Stimulated activated naive CD4-positive, alpha-beta T cell treated with Interleukin-2 at 50 U/mL for 16 hours (primary cell): ENCODE data around the gene DCST1.
"Not testable (repeated sequence)": the region's sequence is repeated elsewhere in the genome, so short reads cannot be mapped to it uniquely, and the experiment has no call there.

Experiments
- DNase-seq: peaks from one replicate; lab custom pipeline; 2025; lab: John Stamatoyannopoulos, UW

The DCST1 gene

GRCh38 chr1:155033524-155033923 lies at the start of gene DCST1, which contains the start of gene DCST2:
TSS of gene DCST1 (plus strand) at chr1:155033824. CDS start at chr1:155034037, 213 bp downstream.
TSS of gene DCST2 (minus strand) at chr1:155033781. CDS start at chr1:155033701, 80 bp downstream.
- no peak for DNase-seq

- DNase-seq = not testable (repeated sequence)
These were observed 46.9 kb upstream of the DCST1 start for GRCh38 chr1:154986736-154987135.

- no peak for DNase-seq
These were observed 46.3 kb upstream of the DCST1 start for GRCh38 chr1:154987326-154987725.

- DNase-seq = no peak
These were observed 45.3 kb upstream of the DCST1 start for GRCh38 chr1:154988058-154988954.

- DNase-seq = no peak
These were observed 44.3 kb upstream of the DCST1 start for GRCh38 chr1:154989195-154989860.

GRCh38 chr1:154990276-154990675 lies 43.3 kb upstream of the DCST1 start:
- no peak for DNase-seq

- DNase-seq = no peak
These were observed 40.7 kb upstream of the DCST1 start for GRCh38 chr1:154992721-154993571.

GRCh38 chr1:154993572-154994268 lies 39.9 kb upstream of the DCST1 start, which contains the start of gene LENEP:
TSS of gene LENEP (plus strand) at chr1:154993586. CDS start at chr1:154993608, 22 bp downstream.
- DNase-seq = no peak

- DNase-seq = no peak
These were observed 39.4 kb upstream of the DCST1 start for GRCh38 chr1:154994269-154994587.

GRCh38 chr1:154994591-154994990 lies 39.0 kb upstream of the DCST1 start:
- no peak for DNase-seq

- not testable (repeated sequence) for DNase-seq
These were observed 38.2 kb upstream of the DCST1 start for GRCh38 chr1:154995301-154995983.

- DNase-seq = no peak
These were observed 36.5 kb upstream of the DCST1 start for GRCh38 chr1:154996966-154997701.

GRCh38 chr1:154998201-154998780 lies 35.3 kb upstream of the DCST1 start:
- DNase-seq = no peak

- DNase-seq = peak; percentile 64
These were observed 34.6 kb upstream of the DCST1 start for GRCh38 chr1:154998818-154999570.

GRCh38 chr1:154999571-155000410 lies 33.8 kb upstream of the DCST1 start:
- peak; percentile 64 for DNase-seq

GRCh38 chr1:155000411-155000725 lies 33.3 kb upstream of the DCST1 start:
- DNase-seq = peak; percentile 47

- DNase-seq = peak; percentile 78
These were observed 32.7 kb upstream of the DCST1 start for GRCh38 chr1:155000726-155001424.

GRCh38 chr1:155001425-155001674 lies 32.3 kb upstream of the DCST1 start:
- no peak for DNase-seq
